Kidney tubule cell (primary cell): ENCODE results near the gene VIPR2.
"Not testable (repeated sequence)": the region's sequence is repeated elsewhere in the genome, so short reads cannot be mapped to it uniquely, and the experiment has no call there.

ENCODE experiments used
- DNase-seq: peaks from one replicate; pipeline ENCODE4 v3.0.0-alpha.2; 2018; ENCODE audit warnings: low spot score

The VIPR2 gene

DNA sequence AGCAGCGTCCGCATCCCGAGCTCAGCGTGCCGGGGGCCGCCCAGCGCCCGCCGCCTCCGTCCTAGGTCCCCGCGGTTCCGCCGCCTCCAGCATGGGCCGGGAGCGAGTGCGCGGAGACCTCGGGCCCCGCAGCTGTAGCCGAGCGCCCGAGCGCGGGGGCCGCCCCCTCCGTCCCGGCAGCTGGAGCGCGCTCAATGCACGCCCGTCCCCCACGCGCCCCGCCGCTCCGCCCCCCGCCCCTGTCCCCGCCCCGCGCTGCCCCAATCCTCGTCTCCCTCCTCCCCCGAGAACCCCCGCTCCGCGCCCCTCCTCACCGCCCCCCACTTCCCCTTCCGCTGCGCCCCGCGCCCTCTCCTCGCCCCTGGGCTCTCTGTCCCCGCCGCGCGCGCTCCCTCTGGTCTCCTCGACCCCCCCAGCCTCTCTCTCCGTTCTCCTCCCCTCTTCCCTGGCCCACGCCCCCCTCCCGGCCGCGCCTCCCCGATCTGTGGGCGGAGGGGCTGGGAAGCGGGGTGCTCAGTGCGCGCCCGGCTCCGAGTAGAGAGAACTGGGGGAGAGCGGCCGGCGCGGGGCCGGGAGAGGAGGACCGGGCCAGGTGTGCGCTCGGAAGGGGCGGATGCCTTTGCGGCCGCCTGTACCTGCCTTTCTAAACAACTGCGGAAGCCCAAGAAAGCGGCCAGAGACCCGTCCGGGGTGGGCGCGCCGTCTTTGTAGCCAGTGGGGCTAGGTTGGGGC, at the start of gene VIPR2:
Gene VIPR2 (minus strand): TSS at position 110 of the 732 bp plus-strand sequence. CDS start 96 bp downstream, at position 14.
- no peak for DNase-seq

GRCh38 chr7:159193543-159194090, 49.0 kb upstream of the VIPR2 start:
- DNase-seq: no peak

- DNase-seq: no peak
Observed at GRCh38 chr7:159192725-159193453, 48.2 kb upstream of the VIPR2 start.

- no peak for DNase-seq
Observed at GRCh38 chr7:159192013-159192412, 47.3 kb upstream of the VIPR2 start.

DNA sequence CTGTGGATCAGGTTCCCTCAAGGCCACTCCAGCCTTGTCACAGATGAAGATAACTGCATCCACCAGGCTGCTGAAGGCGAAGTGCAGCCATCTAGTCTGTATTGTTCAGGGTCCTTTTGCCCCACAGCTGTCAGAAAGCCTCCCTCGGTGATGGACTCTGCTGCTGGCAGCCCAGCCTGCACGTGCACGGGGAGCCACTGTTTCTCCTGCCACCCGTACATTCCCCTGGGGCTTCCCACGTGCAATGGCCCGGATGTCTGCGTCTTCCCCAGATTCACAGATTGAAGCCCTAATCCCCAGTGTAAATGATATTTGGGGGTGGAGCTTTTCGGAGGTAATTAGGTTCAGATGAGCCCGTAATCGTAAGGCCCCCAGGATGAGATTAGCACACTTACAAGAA, 46.6 kb upstream of the VIPR2 start:
- no peak for DNase-seq

DNA sequence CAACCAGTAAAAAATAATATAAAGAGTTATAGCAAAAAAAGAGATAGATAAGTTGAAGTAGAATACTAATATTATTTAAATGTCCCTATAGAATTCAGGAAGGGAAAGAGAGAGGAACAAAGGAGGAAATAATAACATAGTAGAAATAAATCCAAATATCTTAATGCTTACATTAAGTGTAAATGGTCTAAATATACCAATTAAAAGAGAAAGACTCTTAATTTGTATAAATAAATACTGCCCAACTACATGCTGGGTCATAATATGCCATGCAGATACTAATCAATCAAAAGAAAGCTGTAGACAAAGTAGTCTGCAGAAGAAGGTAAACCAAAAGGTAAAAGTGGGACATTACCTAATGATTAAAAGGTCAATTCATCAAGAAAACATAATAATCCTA, 43.3 kb upstream of the VIPR2 start:
- DNase-seq: no peak

DNA sequence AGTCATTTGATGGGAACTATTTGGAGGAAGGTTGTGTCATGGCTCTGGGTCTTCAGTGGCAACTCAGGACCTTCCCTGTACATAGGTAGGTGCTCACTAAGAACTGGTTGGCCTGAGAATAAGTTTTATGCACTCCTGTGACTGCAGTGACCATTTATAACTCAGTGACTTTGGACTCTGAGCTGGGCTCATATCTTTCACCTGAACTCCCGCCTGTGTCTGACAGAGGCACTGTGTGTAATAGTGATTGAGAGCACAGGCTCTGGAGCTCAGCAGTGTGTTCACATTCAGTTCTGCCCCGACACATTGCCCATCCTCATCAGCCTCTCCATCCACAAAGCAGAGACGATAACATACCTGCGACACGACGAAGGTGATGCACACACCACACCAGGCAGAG, 34.6 kb upstream of the VIPR2 start:
- DNase-seq: no peak

DNA sequence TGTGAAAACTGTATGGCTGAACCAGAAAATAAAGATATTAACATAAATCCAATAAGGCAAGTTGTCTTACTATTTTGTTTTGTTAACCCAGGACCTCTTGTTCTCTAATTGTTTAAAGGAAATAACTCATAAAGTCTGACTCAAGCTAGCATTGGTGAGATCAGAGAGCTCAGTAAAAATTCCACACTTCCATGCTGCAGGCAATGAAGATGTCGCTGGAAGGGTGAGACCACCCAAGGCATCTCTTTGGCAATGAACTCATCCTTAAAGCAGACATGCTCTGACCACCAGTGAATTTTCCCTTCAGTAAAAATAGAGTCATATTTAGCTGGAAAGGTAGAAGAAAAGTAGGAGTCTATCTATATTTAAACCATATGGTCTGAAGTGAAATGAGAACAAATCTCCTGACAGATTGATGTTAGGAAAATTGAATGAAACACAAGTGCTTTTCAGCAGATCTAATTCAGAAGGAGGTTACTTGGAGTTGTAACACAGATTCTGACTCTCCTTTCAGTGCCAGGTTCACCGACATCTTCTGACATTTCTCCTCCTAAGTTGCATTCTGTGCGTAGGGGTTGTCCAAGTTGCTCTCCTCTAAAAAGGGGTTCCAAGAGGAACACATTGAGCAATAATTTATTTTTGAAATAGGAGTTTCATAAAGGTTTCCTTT, 32.8 kb upstream of the VIPR2 start:
- DNase-seq: no peak

GRCh38 chr7:159175792-159176191, 31.1 kb upstream of the VIPR2 start:
- DNase-seq: no peak

GRCh38 chr7:159175100-159175499, 30.4 kb upstream of the VIPR2 start:
- DNase-seq: not testable (repeated sequence)

DNA sequence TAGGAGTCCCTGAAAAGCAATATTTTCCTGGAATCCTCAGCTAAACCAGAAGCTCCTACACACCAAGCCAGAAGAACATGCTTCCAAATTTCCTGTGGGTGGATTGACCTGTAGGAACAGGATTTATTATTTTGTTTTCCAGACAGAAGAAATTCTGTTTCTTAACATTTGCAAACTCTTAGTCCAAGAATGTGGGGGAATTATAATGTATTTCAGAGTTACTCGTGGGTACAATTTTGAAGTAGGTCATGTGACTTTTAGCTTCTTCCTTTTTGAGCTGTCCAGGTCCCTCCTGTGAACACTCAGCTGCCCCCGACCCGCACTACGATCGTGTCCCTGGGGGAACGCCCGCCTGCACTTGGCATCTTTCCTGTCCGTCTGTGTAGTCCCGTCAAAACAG, 27.7 kb upstream of the VIPR2 start:
- DNase-seq: no peak

DNA sequence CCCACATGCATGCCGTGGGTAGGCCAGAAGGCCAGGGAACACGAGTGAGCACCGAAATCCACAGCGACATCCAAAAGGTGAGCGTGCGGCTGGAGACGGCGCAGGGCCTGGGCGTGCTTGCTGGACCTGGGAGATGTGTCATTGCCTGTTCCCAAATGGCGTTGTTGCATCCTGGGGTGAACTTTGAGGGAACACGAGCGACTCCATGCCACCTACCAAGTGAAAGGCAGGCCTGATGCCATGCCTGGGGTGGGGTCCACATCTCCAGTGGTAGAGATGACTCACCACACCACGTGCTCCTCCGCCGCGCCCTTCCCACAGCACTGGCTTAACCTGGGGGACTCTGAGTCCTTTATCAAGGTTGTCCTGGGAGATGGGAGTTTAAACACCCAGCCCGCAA, 24.7 kb upstream of the VIPR2 start:
- DNase-seq: no peak

DNA sequence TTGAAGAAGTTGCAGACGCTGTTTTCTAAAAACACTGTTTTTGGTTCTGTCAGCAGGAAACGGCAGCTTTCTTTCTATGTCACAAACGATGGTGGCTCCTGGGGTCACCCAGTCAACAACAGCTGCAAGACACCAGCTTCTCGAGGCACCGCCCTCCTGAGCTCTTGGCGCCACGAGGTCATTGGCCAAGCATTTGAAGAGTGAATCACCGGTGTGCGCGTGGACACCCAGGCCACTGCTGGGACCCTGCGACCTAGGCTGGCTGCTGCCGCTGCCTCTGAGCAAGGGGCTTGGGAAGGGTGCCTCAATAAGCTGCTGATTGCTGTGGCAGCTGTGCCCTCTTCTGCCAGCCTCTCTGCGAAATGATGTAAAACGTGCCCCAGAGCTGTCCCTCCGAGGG, 22.5 kb upstream of the VIPR2 start:
- no peak for DNase-seq

DNA sequence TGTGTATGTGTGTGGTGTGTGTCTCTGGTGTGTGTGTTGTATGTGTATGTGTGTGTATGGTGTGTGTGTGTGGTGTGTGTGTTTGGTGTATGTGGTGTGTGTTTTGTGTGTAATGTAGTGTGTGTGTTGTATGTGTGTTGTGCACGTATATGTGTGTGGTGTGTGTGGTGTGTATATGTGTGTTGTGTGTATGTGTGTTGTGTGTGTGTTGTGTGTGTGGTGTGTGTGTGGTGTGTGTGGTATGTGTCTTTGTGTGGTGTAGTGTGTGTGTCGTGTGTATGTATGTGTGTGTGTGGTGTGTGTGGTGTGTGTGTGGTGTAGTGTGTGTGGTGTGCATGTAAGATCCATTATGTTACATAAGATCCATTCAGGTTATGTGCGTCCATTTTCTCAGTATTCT, 21.9 kb upstream of the VIPR2 start:
- DNase-seq: no peak

DNA sequence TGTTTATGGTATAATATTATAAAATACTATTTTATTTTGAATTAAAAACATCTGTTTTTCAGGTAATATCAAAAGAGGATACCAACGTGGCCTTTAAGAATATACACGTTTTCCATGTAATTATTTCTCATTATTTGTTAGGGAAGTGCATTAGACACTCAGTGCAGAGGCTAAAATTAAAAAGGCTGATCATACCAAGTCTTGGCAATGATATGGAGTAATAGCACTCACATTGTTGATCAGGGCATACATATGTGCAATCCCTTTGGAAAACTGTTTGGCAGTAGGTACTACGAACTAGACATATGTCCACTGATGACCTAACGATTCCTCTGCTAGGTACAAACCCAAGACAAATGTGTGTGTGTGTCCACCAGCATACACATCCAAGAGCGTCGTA, 20.7 kb upstream of the VIPR2 start:
- DNase-seq: no peak

DNA sequence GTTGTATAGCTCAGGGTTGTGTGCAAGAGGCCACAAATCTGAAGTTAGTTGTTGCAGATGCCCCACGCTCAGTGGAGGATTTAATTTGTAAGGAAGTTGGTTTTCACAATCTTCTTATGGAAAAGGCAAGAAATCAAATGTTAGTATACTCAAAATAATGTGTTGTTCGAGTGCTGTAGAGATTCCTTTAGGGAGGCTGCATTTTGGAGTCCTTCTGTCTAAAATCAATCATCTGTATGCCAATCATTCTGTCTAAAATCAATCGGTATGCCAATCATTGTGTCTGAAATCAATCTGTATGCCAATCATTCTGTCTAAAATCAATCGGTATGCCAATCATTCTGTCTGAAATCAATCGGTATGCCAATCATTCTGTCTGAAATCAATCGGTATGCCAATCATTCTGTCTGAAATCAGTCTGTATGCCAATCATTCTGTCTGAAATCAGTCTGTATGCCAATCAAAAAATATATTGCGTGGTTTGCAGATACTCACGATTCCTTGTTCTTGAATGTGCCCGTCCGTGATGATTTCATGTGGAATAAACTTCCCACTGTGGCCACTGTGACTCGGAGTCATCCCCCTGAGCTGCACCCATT, 19.1 kb upstream of the VIPR2 start:
- not testable (repeated sequence) for DNase-seq

- DNase-seq: not testable (repeated sequence)
Observed at GRCh38 chr7:159162050-159162626, 17.5 kb upstream of the VIPR2 start.

DNA sequence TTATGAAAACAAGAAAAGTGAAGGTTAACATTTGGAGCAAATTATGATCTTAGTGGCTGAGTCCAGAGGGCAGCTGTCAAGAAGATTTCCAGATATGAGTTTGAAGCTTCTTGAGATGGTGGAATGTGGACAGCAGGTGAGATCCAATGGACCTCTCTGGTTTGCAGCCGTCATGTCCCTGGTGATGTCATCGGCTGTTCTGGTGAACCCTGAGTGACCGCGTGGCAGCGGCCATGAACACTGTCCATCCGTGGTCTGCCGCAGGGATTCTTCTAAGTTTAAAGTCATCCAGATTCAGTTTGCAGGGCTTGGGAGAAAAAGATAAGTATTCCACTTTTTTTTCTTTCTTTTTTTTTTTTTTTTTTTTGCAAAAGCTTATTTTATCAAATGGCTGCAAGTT, 15.8 kb upstream of the VIPR2 start:
- no peak for DNase-seq

DNA sequence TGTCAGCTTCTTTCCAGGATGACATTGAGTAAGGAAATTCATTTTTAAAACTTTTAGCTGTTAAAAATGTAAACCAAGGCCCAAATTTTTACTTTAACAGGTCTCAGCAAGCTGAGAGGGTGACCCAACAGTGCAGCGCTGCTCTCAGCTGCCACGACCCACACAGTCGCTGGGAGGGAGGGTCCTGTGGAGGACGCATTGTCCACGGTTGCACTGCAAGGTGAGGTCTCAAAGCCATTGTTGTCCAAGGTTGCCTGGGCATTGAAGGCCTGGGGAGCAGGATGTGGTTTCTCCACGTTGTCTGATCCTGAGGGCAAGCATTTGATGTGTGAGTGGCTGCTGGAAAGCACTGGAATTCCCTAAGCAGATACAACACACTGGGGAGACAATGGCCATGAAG, 15.1 kb upstream of the VIPR2 start:
- no peak for DNase-seq

DNA sequence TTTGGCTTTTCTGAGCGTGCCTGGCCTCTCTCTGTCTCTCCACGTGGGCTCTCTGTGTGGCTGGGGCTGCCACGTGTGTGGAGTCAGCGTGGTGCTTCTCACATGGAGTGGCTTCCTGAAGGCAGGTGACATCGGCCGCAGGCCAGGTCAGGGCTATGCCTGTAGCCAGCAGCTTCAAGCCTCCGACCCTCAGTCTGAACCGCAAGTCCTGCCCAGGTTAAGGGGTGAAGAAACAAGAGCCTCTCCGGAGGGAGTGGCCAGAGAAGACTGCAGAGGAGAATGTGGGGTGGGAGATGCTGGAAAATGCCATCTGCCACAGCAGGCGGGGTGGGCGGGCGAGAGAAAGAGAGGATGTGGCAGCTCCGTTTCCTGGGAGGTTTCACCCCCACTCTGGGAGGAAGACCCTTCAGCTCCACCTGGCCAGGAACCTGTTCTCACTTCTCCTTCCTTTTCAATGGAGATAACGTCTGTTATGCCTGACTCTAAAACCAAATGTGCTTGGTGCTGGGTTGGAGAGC, 14.3 kb upstream of the VIPR2 start:
- DNase-seq: no peak

GRCh38 chr7:159158125-159158887, 13.6 kb upstream of the VIPR2 start:
- DNase-seq: no peak
